Tongue (tissue), 2 donors: ENCODE results near the gene SAP30BP. TPM values are rescaled to one million over a fixed set of nuclear protein-coding genes. Genes with fewer than 3 reads are reported as not detected.

ENCODE experiments used
- DNase-seq: peaks from one replicate; pipeline ENCODE4 v3.0.0-alpha.2; 2015
- total RNA-seq: library from RNA; depleted of rRNA; stranded (reverse); fragments of >200 nt; gene quantifications from one replicate; pipeline ENCODE4 v1.2.3, GENCODE V29; 2014

SAP30BP gene
- total RNA-seq, 1 donor from 2014 or later = 57.0 TPM

DNA sequence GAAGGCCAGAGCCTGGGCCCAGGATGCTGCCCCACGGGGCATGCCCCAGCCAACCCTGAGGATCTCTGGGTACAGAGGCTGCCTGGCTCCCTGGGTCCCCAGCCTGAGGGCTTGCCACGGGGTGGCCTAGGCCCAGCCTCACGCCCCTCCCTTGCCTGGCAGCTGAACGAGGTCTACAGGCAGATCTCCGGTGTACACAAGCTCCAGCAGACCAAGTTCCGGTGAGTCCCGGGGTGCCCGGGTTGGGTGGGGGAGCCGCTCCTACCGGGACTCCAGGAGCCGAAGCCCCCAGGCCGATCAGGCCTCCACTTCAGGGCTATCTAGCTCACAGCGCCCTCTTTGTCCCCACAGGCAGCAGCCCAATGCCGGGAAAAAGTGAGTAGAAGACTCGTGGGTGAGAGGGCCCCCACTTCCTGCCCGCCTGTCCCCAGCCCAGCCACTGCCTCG, 73.5 kb downstream of the SAP30BP start:
- DNase-seq = no peak

DNA sequence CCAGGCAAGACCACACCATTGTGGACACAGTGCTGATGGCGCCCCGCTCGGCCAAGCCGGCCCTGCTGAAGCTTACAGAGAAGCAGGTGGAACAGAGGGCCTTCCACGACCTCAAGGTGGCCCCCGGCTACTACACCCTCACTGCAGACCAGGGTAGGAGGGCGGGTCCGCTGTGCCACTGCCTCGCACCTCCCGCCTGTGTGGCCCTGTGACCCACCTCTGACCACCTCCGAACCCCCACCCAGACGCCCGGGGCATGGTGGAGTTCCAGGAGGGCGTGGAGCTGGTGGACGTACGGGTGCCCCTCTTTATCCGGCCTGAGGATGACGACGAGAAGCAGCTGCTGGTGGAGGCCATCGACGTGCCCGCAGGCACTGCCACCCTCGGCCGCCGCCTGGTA, 75.2 kb downstream of the SAP30BP start:
- no peak for DNase-seq

DNA sequence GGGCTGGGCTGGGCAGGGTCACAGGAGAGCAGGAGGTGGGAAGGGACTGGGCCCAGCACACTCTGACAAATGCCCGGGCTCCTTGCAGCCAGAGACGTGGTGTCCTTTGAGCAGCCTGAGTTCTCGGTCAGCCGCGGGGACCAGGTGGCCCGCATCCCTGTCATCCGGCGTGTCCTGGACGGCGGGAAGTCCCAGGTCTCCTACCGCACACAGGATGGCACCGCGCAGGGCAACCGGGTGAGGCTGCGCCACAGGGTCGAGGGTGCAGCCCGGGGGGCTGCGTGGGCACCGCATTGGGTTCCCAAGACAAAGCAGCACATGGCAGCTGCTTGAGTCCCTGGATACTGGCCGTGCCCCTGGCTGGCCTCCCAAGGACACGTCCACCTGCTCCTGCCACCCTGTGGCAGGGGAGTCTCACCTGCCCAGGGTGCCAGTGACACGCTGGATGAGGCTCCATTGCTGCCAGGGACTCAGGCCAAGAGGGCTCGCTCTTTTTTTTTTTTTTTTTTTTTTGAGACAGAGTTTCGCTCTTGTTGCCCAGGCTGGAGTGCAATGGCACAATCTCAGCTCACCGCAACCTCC, 76.6 kb downstream of the SAP30BP start:
- no peak for DNase-seq

DNA sequence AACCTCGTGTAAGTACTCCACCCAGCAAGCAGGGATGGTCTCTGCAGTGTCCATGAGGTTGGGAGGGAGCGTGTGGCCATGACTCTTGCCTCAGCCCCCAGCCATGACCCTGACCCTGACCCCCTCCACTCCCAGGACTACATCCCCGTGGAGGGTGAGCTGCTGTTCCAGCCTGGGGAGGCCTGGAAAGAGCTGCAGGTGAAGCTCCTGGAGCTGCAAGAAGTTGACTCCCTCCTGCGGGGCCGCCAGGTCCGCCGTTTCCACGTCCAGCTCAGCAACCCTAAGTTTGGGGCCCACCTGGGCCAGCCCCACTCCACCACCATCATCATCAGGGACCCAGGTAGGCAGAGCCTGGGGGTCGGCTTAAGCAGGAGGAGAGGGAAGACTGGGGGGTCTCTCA, 81.6 kb downstream of the SAP30BP start:
- DNase-seq = no peak

DNA sequence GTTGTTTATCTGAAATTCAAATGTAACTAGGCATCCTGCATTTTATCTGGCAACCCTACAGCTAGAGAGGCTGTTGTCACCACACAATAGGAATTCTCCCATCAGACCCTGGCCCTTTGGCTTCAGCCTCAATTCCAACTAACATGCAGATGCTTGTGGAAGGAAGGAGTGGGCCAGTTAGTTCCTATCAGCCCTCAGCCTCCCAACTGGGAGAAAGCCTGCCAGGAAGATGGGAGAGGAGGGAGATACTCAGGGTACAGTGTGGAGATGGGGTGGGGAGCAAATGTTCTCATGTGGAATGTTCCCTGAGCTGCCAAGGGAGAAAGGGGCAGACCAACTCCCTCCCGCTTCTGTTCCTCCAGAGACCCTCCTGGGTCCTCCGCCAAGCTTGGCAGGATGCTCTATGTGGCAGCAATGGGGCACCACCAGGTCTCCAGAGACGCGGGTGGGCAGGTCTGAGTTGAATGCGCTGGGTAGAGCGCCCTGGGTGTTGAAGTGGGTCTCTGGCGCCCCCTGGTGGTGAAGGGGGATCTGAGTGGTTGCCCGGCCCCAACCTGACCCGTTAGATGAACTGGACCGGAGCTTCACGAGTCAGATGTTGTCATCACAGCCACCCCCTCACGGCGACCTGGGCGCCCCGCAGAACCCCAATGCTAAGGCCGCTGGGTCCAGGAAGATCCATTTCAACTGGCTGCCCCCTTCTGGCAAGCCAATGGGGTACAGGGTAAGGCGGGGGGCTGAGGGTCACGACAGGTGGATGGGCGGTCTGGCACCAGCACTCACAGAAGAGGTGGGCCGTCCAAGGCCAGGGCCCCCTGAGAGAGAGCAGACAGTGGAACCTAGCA, 82.6 kb downstream of the SAP30BP start:
- peak; percentile 88 for DNase-seq

DNA sequence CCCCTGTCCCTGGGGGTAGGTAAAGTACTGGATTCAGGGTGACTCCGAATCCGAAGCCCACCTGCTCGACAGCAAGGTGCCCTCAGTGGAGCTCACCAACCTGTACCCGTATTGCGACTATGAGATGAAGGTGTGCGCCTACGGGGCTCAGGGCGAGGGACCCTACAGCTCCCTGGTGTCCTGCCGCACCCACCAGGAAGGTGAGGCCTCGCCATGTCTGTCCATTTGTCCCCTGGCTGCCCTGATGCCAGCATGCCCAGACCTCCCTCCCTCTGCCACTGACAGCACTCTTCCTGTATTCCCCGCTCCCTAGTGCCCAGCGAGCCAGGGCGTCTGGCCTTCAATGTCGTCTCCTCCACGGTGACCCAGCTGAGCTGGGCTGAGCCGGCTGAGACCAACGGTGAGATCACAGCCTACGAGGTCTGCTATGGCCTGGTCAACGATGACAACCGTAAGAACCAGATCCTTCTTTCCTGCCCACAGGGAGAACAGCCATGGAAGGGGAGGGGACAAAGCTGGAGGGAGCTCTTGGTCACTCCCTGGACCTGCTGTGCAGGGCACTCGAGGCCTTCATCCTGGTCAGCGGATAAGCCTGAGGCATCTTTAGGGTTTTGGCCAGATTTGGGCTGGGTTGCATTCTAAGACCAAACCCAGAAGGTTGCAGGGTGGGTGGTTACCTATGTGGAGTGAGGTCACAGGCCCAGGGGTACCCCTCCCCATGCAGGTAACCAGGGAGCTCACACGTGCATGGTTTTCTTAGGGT, 83.7 kb downstream of the SAP30BP start:
- DNase-seq = no peak

DNA sequence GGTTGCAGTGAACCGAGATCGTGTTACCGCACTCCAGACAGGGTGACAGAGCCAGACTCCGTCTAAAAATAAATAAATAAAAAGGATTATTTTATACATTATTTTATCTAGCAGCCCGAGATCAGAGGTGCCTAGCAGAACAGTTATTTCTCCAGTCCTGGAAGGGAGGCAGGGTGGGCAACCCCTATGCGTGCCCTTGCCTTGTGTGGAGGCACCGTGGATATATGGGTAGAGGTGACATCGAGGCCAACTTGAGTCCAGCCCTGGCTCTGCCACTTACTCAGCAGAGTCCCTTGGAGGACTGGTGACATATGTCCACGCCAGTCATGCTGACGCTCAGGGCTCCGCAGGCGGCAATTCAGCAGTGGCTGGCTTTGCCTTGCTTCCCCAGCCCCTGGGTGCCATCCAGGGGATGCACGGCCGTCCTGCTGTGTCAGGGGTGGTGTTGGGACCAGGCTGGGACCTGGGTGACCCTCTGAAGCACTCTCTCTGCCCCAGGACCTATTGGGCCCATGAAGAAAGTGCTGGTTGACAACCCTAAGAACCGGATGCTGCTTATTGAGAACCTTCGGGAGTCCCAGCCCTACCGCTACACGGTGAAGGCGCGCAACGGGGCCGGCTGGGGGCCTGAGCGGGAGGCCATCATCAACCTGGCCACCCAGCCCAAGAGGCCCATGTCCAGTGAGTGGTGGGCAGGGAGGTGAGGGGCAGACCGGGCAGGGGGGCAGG, 84.7 kb downstream of the SAP30BP start:
- DNase-seq = peak; percentile 47

DNA sequence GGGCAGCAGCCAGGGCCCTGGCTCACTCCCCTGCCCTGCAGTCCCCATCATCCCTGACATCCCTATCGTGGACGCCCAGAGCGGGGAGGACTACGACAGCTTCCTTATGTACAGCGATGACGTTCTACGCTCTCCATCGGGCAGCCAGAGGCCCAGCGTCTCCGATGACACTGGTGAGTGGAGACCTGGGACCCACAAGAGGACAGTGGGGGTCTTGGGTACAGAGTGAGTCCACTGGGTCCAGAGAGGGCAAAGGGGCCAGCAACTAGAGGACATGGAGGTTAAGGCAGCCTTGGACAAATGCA, 85.2 kb downstream of the SAP30BP start:
- no peak for DNase-seq

DNA sequence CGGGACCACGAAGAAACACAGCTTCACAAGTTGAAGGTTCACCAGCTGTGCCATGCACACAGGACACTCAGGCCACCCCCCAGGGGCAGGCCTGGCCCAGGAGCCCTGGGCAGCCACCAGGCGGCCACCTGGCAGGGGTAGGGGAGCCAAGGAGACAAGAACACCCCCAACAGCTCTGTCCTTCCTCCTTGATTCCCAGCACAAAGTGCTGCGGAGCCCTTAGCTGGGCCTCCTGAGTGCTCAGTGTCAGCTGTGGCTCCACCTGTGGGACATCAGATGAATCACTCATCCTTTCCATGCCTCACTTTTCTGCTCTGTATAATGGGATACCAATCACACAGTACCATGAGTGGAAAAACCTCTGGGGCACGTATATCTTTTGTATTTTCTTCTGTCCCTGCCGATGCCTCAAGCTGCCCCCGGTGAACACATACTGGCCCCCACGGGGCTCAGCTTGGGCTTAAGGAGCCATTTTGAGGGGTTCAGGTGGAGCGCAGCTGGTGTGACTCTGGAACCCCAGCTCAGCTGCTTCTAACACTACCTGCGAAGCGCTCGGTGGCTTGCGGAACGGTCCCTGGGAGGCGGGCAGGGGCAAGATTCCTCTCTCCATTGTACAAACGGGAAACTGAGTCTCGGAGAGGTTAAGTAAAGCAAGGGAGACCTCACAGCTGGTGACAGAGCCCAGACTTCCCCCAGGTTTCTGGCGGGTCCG, 85.8 kb downstream of the SAP30BP start:
- no peak for DNase-seq

DNA sequence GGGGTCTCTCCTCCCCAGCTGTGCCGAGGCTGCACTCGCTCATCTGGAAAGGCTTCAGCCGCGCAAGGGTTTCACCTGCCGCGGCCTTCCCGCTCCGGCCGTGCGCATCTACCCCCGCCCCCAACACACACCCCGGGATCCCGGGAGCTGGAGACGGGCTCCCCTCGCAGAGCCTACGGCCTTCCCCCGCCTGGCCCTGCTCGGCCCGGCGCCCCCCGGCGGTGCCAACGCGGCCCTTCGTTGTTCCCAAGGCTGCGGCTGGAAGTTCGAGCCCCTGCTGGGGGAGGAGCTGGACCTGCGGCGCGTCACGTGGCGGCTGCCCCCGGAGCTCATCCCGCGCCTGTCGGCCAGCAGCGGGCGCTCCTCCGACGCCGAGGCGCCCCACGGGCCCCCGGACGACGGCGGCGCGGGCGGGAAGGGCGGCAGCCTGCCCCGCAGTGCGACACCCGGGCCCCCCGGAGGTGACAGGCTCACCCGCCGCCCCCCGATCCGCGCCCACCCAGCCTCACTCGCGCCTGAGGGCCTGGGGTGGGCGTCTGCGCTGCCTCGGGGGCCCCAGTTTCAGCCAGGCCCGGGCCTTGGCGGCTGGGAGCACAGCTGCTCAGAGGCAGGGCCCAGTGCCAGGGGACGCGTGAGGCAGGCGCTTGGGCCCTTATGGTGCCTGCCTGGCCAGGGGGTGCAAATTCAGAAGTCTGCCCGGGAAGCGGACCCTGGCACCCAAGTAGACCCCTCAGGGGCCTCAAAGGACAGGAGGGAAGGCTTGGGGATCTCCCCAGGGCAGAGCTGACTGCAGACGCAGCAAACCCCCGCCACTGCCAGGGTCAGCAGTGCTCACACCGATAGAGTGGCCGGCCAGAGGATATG, 86.6 kb downstream of the SAP30BP start:
- DNase-seq = peak; percentile 88

DNA sequence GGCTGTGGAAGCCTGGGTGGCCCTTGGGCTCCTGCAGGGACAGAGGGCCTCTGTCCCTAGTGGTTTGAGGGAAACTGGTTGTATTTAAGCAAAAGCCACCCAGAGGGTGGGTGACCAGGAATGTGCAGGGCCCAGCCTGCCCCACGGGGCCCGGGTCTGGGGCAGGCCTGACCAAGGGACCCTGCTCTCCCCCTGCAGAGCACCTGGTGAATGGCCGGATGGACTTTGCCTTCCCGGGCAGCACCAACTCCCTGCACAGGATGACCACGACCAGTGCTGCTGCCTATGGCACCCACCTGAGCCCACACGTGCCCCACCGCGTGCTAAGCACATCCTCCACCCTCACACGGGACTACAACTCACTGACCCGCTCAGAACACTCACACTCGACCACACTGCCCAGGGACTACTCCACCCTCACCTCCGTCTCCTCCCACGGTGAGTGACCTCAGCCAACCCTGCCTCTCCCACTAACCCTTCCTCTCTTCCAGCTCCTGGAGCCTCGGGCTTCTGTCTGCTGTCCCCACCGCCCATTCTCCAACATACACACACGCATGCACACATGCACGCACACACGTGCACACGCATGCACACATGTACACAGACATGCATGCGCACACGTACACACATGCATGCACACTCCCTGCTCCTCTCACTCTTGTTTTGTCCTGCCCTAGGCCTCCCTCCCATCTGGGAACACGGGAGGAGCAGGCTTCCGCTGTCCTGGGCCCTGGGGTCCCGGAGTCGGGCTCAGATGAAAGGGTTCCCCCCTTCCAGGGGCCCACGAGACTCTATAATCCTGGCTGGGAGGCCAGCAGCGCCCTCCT, 87.5 kb downstream of the SAP30BP start:
- DNase-seq = no peak

DNA sequence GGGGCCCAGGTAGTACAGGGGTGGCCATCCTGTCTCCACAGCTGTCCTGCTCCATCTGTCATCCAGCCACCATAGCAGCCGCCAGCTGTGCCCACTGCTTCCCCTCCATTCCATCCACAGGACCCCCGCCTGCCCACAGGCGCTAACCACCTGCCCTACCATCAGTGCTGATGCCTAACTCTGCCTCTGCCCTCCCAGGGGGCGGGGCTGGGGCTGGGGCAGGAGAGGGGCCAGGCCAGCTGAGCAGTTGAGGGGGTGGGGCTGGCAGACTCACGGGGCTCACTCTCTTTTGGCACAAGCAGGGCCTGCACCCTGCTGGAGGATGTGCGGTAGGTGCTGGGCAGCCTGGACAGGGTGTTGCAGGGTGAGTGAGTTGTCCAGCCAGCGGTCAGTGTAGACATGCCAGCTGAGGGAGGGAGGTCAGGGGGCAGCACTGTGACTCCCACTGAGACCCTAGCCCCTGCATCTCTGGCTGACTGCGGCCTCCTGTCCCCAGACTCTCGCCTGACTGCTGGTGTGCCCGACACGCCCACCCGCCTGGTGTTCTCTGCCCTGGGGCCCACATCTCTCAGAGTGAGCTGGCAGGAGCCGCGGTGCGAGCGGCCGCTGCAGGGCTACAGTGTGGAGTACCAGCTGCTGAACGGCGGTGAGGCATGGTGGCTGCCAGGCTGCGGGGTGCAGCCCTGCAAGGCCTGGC, 88.2 kb downstream of the SAP30BP start:
- peak; percentile 88 for DNase-seq

DNA sequence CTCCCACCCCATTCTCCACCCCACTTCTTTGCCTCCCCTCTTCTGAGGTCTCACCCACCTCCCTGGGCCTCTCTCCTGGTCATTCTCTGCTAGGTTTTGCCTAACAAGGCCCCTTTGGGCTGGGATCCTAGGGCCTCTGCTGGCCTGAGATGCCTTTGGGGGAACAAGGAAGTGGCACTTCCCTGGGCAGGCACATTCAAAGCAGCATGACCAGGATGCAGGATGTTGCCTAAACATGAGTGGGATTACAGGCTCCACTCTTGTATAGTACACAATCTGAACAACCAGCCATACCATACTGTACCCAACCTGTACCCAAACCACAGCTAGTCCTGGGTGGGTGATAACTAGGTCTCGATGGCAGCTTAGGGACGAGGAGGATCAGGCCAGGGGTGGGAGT, 88.9 kb downstream of the SAP30BP start:
- no peak for DNase-seq

DNA sequence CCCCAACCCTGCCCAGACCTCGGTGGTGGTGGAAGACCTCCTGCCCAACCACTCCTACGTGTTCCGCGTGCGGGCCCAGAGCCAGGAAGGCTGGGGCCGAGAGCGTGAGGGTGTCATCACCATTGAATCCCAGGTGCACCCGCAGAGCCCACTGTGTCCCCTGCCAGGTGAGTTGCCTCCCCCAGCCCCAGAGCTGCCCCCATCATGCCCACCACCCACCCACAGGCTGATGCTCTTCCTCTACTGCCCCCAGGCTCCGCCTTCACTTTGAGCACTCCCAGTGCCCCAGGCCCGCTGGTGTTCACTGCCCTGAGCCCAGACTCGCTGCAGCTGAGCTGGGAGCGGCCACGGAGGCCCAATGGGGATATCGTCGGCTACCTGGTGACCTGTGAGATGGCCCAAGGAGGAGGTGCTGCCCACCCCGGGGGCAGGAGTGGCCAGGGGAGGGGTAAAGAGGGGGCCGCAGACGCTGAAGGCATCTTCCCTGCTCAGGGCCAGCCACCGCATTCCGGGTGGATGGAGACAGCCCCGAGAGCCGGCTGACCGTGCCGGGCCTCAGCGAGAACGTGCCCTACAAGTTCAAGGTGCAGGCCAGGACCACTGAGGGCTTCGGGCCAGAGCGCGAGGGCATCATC, 89.4 kb downstream of the SAP30BP start:
- no peak for DNase-seq

DNA sequence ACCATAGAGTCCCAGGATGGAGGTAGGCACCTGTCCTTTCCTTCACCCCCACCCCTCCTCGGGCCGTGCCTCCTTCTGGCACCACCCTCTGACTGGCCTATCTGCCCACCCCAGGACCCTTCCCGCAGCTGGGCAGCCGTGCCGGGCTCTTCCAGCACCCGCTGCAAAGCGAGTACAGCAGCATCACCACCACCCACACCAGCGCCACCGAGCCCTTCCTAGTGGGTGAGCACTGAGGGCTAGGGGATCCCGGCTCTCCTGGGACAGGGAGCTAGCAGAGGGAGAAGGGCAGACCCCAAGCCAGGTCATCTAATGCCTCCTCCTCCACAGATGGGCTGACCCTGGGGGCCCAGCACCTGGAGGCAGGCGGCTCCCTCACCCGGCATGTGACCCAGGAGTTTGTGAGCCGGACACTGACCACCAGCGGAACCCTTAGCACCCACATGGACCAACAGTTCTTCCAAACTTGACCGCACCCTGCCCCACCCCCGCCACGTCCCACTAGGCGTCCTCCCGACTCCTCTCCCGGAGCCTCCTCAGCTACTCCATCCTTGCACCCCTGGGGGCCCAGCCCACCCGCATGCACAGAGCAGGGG, 90.0 kb downstream of the SAP30BP start:
- no peak for DNase-seq
